Measurements from ENCODE around the gene PTCH2. TPM values are rescaled to one million over a fixed set of nuclear protein-coding genes. Genes with fewer than 3 reads are reported as not detected.

PTCH2 gene
- total RNA-seq, 1 experiment from 2014 or later, result 0.79 TPM

DNA sequence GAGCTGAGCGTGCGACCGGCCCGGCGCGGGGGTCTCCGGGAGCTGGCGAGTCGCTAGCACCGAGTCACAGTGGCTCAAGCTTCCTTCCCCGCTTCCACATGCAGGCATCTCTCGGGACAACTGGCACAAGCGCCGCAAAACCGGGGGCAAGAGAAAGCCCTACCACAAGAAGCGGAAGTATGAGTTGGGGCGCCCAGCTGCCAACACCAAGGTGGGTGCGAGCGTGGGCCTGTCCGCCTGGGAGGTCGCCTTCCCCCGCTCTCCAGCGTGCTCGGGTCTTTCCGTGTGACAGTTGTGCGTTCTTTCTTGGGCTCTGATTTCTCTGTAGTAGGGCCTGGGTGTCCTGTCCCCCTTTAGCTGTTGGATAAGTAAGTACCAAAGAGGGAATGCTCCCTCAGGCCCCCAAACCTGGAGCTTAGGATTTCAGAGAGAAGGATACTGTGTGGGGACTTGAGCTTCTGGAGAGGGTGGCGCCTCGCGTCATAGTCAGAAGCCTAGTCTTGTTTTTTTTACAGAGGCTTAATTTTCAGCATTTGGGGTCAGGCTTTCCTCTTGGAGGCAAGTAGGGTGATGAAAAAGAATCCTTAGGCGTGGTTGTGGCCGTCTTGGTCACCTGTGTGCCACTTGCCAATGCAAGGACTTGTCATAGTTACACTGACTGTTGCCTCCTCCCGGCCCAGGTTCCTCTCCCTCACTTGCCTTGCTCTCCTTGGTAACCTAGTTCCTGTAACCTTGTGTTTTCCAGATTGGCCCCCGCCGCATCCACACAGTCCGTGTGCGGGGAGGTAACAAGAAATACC, 66.9 kb downstream of the PTCH2 start:
- Mint-ChIP-seq H3K36me3 (ENCODE audit: insufficient read depth in 1 of 3, low read depth in 3 of 3) (peaks cover 33 to 55% (median 47%) of the 10 kb centered on the region in 3 experiments), H3K27me3 (ENCODE audit: low read depth) (no peaks in the 10 kb centered on the region), H3K4me1 (peaks cover 18 to 22% of the 10 kb centered on the region in 2 experiments), H3K9me3 (0 out of 5 replicates have a peak, but pooled peaks cover 0 to 4% of the 10 kb centered on the region in 2 experiments), H3K27ac (peak overlapping the region; percentile 91 to 97 (median 94)), H3K4me3 (peak overlapping the region; percentile 81 to 95)
- H2BK20ac ChIP-seq (ENCODE audit: low read depth, low read length, poor library complexity, severe bottlenecking), result no peak overlapping the region
- H3K79me2 ChIP-seq (ENCODE audit: insufficient read depth, low read length), result peaks cover 17% of the 10 kb centered on the region; the same call in 1 of the 2 replicates
- H3K4ac ChIP-seq (ENCODE audit: low read depth, low read length), result peak overlapping the region; percentile 33; the same call in 1 of the 2 replicates
- no peak overlapping the region for H2BK15ac ChIP-seq (ENCODE audit: low read depth, low read length)
- H2BK5ac ChIP-seq (ENCODE audit: insufficient read length, low read length), result no peak overlapping the region
- no peak overlapping the region for H2BK120ac ChIP-seq (ENCODE audit: low read depth, low read length, poor library complexity, severe bottlenecking)
- no peaks in the 10 kb centered on the region for H3K27me3 ChIP-seq (ENCODE audit: insufficient read depth, low read length)
- H3K9ac ChIP-seq (ENCODE audit: extremely low read depth, insufficient read length, low read length), result peak overlapping the region; percentile 98
- no peak overlapping the region for H3K56ac ChIP-seq (ENCODE audit: insufficient read length, low read depth, low read length)
- H3K23me2 ChIP-seq (ENCODE audit: insufficient read length, low read depth, low read length, poor library complexity, severe bottlenecking), result peaks cover 11% of the 10 kb centered on the region
- H2AK5ac ChIP-seq (ENCODE audit: insufficient read length, low read length), result peak overlapping the region; percentile 13
- H3T11ph ChIP-seq (ENCODE audit: low read length), result no peak overlapping the region
- H4K20me1 ChIP-seq (ENCODE audit: control insufficient read depth, insufficient read depth, insufficient read length), result peaks cover 4% of the 10 kb centered on the region
- H3K4me1 ChIP-seq (ENCODE audit: insufficient read depth, low read length), result no peaks in the 10 kb centered on the region
- H3K23ac ChIP-seq (ENCODE audit: insufficient read length, low read depth, low read length), result no peak overlapping the region
- no peak overlapping the region for H2AFZ ChIP-seq (ENCODE audit: low read length)
- H4K91ac ChIP-seq (ENCODE audit: insufficient read length, low read depth, low read length), result no peak overlapping the region
- no peak overlapping the region for H3K27ac ChIP-seq (ENCODE audit: insufficient read length, low read depth, low read length)
- peak overlapping the region; percentile 94 for H3K14ac ChIP-seq (ENCODE audit: insufficient read depth, low read length)
- peak overlapping the region; percentile 83 for H4K5ac ChIP-seq (ENCODE audit: insufficient read length, low read depth, low read length)
- H3K4me2 ChIP-seq (ENCODE audit: insufficient read depth, insufficient read length, low read length), result peak overlapping the region; percentile 99
- no peaks in the 10 kb centered on the region for H3K9me3 ChIP-seq (ENCODE audit: control insufficient read depth, low read depth, low read length)
- DNase-seq, result no peak
- H3K79me1 ChIP-seq (ENCODE audit: insufficient read depth, low read depth, low read length, poor library complexity, severe bottlenecking), result peaks cover 2% of the 10 kb centered on the region
- H3K18ac ChIP-seq (ENCODE audit: insufficient read length, low read depth, low read length), result peak overlapping the region; percentile 83
- H2BK12ac ChIP-seq (ENCODE audit: insufficient read length, low read depth, low read length), result no peak overlapping the region
- H4K8ac ChIP-seq (replicated peaks; ENCODE audit: insufficient read length, low read depth, low read length), result no peak overlapping the region
- WGBS (ENCODE audit: extremely low coverage, insufficient read length, low lambda C conversion rate), result no CpG with 5 or more reads among the region's 36 CpGs
- TF ChIP-seq, protein P1, sequence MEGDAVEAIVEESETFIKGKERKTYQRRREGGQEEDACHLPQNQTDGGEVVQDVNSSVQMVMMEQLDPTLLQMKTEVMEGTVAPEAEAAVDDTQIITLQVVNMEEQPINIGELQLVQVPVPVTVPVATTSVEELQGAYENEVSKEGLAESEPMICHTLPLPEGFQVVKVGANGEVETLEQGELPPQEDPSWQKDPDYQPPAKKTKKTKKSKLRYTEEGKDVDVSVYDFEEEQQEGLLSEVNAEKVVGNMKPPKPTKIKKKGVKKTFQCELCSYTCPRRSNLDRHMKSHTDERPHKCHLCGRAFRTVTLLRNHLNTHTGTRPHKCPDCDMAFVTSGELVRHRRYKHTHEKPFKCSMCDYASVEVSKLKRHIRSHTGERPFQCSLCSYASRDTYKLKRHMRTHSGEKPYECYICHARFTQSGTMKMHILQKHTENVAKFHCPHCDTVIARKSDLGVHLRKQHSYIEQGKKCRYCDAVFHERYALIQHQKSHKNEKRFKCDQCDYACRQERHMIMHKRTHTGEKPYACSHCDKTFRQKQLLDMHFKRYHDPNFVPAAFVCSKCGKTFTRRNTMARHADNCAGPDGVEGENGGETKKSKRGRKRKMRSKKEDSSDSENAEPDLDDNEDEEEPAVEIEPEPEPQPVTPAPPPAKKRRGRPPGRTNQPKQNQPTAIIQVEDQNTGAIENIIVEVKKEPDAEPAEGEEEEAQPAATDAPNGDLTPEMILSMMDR (conservative IDR thresholded peaks at IDR 0.05), result no peak
